ENCODE measurements around the gene ADRA2C.

DNA sequence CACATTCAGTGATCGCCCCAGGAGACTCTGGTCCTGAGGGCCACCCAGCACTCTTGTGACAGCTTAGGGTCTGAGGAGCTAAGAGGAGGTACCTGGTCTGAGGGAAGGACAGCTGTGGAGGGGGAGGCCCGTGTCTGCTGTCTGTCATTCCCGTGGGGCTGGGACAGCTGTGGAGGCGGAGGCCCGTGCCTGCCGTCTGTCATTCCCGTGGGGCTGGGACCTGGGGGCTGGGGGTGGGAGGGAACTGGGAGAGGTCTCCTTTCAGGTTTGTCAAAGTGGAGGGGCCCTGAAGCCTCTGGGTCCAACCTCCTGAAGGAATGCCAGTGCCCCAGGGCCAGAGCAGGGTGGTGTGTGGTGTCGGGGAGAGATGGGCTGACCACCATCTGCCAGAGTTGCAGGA, 45.0 kb upstream of the ADRA2C start:
- TF ChIP-seq POLR2A (IDR thresholded peaks at IDR 0.05; ENCODE audit: low read depth, low read length) (no peak), POLR2AphosphoS5 (IDR thresholded peaks at IDR 0.05; ENCODE audit: low read depth, low read length) (no peak), SPI1 (IDR thresholded peaks at IDR 0.05; ENCODE audit: low read depth, low read length) (no peak)
